Right lobe of liver (tissue), 6 donors: ENCODE results near the gene ZFYVE1. TPM values are rescaled to one million over a fixed set of nuclear protein-coding genes. Genes with fewer than 3 reads are reported as not detected.

ENCODE experiments used
- ATAC-seq, 4 donors: fragments of 200-7000 bp; cut with Tn5 transposase; one replicate each; pipeline ENCODE4 v1.9.1; 2020; ENCODE audit warnings: mild to moderate bottlenecking in 4 of 4, moderate library complexity in 4 of 4
- DNase-seq, 3 donors: peaks; one replicate each; pipeline ENCODE4 v3.0.0-alpha.2; 2020
- H3K27ac ChIP-seq, 3 donors: fragments of 200-600 bp; one replicate each; pipeline ENCODE4 v1.8.0; 2022
- H3K27me3 ChIP-seq, 2 donors: fragments of 200-600 bp; one replicate each; pipeline ENCODE4 v1.8.0; 2022
- H3K36me3 ChIP-seq, 4 donors: fragments of 200-600 bp; sonication (generic) in 1 of 4; one replicate each; pipeline versions ENCODE4 v1.5.1 to v1.8.0; 2017 to 2022; ENCODE audit warnings: control low read depth in 1 of 4
- H3K4me1 ChIP-seq, 4 donors: fragments of 200-600 bp; sonication (generic) in 1 of 4; one replicate each; pipeline versions ENCODE4 v1.5.1 to v1.8.0; 2017 to 2022; ENCODE audit warnings: control low read depth in 1 of 4
- H3K4me3 ChIP-seq, 3 donors: fragments of 200-600 bp; one replicate each; pipeline ENCODE4 v1.8.0; 2022
- H3K9me3 ChIP-seq, 4 donors: fragments of 200-600 bp; sonication (generic) in 1 of 4; one replicate each; pipeline versions ENCODE4 v1.5.1 to v1.8.0; 2017 to 2022; ENCODE audit warnings: control low read depth in 1 of 4
- CTCF ChIP-seq, 4 donors: fragments of 200-600 bp in 3 of 4; fragments of 450-650 bp in 1 of 4; IDR thresholded peaks; one replicate each; pipeline versions ENCODE4 v1.5.1 to v1.8.0; 2016 to 2022; ENCODE audit warnings: antibody characterized with exemption in 4 of 4, mild to moderate bottlenecking in 2 of 4
- POLR2A ChIP-seq: fragments of 450-650 bp; IDR thresholded peaks from one replicate; pipeline ENCODE4 v1.6.1; 2017; ENCODE audit warnings: antibody characterized with exemption, mild to moderate bottlenecking
- WGBS: methylation state at CpG from one replicate; pipeline ENCODE4 v1.1.6; 2018; ENCODE audit warnings: low coverage, low lambda C conversion rate; ENCODE audit not compliant: insufficient coverage; ENCODE audit errors: missing lambda C conversion rate; 5-methylcytosine and 5-hydroxymethylcytosine counted together
- intact Hi-C, 2 donors: fragments of 100-400 bp; cut with DNase I; formaldehyde crosslinking; loops; one replicate each; pipeline versions ENCODE4 v1.11.2 to v1.14.1; 2022
- total RNA-seq, 6 experiments: library from RNA; depleted of rRNA in 2 of 6; stranded (reverse); fragments of >200 nt in 2 of 6; fragmentation: NEBNext Ultra II Directional in 3 of 6; extraction: Animal tissue kit (Norgen Biotek cat#: 25700) in 3 of 6; gene quantifications; one replicate each; pipeline versions ENCODE4 v1.1.0 to v1.2.4, GENCODE V29; 2016 to 2023
- donor health status: DM: no; HTN: yes; CAD: no.
- donor health status: DM: no; HTN: no; CAD: no.
- donor health status: DM: no; HTN: no; CAD: no.
- donor health status: DM: no; HTN: yes; CAD: no.
- donor health status: DM: no; HTN: yes; CAD: no.

ZFYVE1 gene
- total RNA-seq, 6 experiments from 2014 or later: 9.9 to 14.3 (median 11.4) TPM

GRCh38 chr14:72945356-72946027, 81.4 kb downstream of the ZFYVE1 start:
- H3K9me3 ChIP-seq: no peaks in the 10 kb centered on the region
- WGBS: 83% methylated on average over 8 of the region's 13 CpGs
- TF ChIP-seq CTCF (IDR thresholded peaks at IDR 0.05): no peak
- no peak for TF ChIP-seq POLR2A
- no peak overlapping the region for H3K27ac ChIP-seq
- no peak for DNase-seq
- H3K36me3 ChIP-seq: peaks cover 0 to 11% (median 5%) of the 10 kb centered on the region in 4 donors
- ATAC-seq: no peak
- no peak overlapping the region for H3K4me3 ChIP-seq
- intact Hi-C loops: loop anchor here in 1 of 2 donors (5.0 kb wide), 1 partner anchor 433 kb away; no protein-coding TSS in a partner anchor
- H3K27me3 ChIP-seq: no peaks in the 10 kb centered on the region
- no peaks in the 10 kb centered on the region for H3K4me1 ChIP-seq

GRCh38 chr14:72943876-72944430, 83.0 kb downstream of the ZFYVE1 start:
- intact Hi-C loops: no loop called here

GRCh38 chr14:72942934-72943333, 84.0 kb downstream of the ZFYVE1 start:
- Histone ChIP-seq H3K4me1 (no peaks in the 10 kb centered on the region), H3K9me3 (no peaks in the 10 kb centered on the region), H3K27ac (no peak overlapping the region), H3K27me3 (no peaks in the 10 kb centered on the region), H3K4me3 (no peak overlapping the region), H3K36me3 (peaks cover 0 to 22% (median 10%) of the 10 kb centered on the region in 4 donors)
- intact Hi-C loops: no loop called here
- WGBS: 94% methylated on average over 9 of the region's 14 CpGs
- ATAC-seq (no peak), DNase-seq (no peak)
- TF ChIP-seq POLR2A (no peak), CTCF (IDR thresholded peaks at IDR 0.05) (no peak)

More at GRCh38 chr14:72943876-72944430, 83.0 kb downstream of the ZFYVE1 start:
- peaks cover 0 to 15% (median 6%) of the 10 kb centered on the region in 4 donors for H3K36me3 ChIP-seq
- no peak for ATAC-seq
- no peak overlapping the region for H3K4me3 ChIP-seq
- no peak overlapping the region for H3K27ac ChIP-seq
- 95% methylated on average over 11 of the region's 13 CpGs for WGBS
- no peak for TF ChIP-seq POLR2A
- TF ChIP-seq CTCF (IDR thresholded peaks at IDR 0.05): no peak
- no peaks in the 10 kb centered on the region for H3K9me3 ChIP-seq
- no peaks in the 10 kb centered on the region for H3K4me1 ChIP-seq
- H3K27me3 ChIP-seq: no peaks in the 10 kb centered on the region
- DNase-seq: no peak

GRCh38 chr14:72941286-72941985, 85.5 kb downstream of the ZFYVE1 start:
- DNase-seq (no peak), ATAC-seq (no peak)
- H3K27ac ChIP-seq: no peak overlapping the region
- H3K4me3 ChIP-seq: no peak overlapping the region
- H3K4me1 ChIP-seq: no peaks in the 10 kb centered on the region
- intact Hi-C loops: no loop called here
- no peak for TF ChIP-seq CTCF (IDR thresholded peaks at IDR 0.05)
- TF ChIP-seq POLR2A: no peak
- H3K36me3 ChIP-seq: peaks cover 0 to 22% (median 10%) of the 10 kb centered on the region in 4 donors
- no peaks in the 10 kb centered on the region for H3K9me3 ChIP-seq
- 87% methylated on average over 12 of the region's 12 CpGs for WGBS
- H3K27me3 ChIP-seq: no peaks in the 10 kb centered on the region
